Hepatocyte (in vitro differentiated cells): Measurements from ENCODE around the gene FLYWCH2. TPM values are rescaled to one million over a fixed set of nuclear protein-coding genes. Genes with fewer than 3 reads are reported as not detected.
"Not testable (repeated sequence)": the region's sequence is repeated elsewhere in the genome, so short reads cannot be mapped to it uniquely, and the experiment has no call there.

Experiments used
- DNase-seq: peaks from one replicate; pipeline ENCODE4 v3.0.0-alpha.2; 2016; ENCODE audit warnings: low spot score
- H2AFZ ChIP-seq: fragments of 200-600 bp; sonication (generic); 2 replicates; pipeline ENCODE4 v1.6.0; 2016; ENCODE audit warnings: antibody characterized with exemption, mild to moderate bottlenecking
- H3K27ac ChIP-seq: fragments of 200-600 bp; sonication (generic); 2 replicates; pipeline ENCODE4 v1.5.1; 2016; ENCODE audit warnings: mild to moderate bottlenecking
- H3K27me3 ChIP-seq: fragments of 200-600 bp; sonication (generic); 2 replicates; pipeline ENCODE4 v1.6.1; 2016
- H3K36me3 ChIP-seq: fragments of 200-600 bp; sonication (generic); replicated peaks from 2 replicates; pipeline ENCODE4 v1.5.1; 2016; ENCODE audit warnings: low read depth; ENCODE audit not compliant: insufficient read depth
- H3K4me1 ChIP-seq: fragments of 200-600 bp; sonication (generic); 2 replicates; pipeline ENCODE4 v1.5.1; 2016; ENCODE audit warnings: mild to moderate bottlenecking, moderate library complexity; ENCODE audit not compliant: insufficient read depth
- H3K4me2 ChIP-seq: fragments of 200-600 bp; sonication (generic); 2 replicates; pipeline ENCODE4 v1.6.0; 2016
- H3K4me3 ChIP-seq: fragments of 200-600 bp; sonication (generic); 2 replicates; pipeline ENCODE4 v1.5.1; 2016; ENCODE audit warnings: mild to moderate bottlenecking
- H3K79me2 ChIP-seq: fragments of 200-600 bp; sonication (generic); 2 replicates; pipeline ENCODE4 v1.6.0; 2017; ENCODE audit warnings: mild to moderate bottlenecking
- H3K9me2 ChIP-seq: fragments of 200-600 bp; sonication (generic); replicated peaks from 2 replicates; pipeline ENCODE4 v1.6.0; 2017; ENCODE audit warnings: mild to moderate bottlenecking; ENCODE audit not compliant: insufficient read depth
- H3K9me3 ChIP-seq: fragments of 200-600 bp; sonication (generic); 2 replicates; pipeline ENCODE4 v1.5.1; 2016; ENCODE audit warnings: low read depth, mild to moderate bottlenecking
- H4K20me1 ChIP-seq: fragments of 200-600 bp; sonication (generic); 2 replicates; pipeline ENCODE4 v1.6.0; 2016; ENCODE audit warnings: mild to moderate bottlenecking; ENCODE audit not compliant: insufficient read depth, poor library complexity, severe bottlenecking
- EZH2 ChIP-seq: fragments of 200-600 bp; sonication (generic); IDR thresholded peaks from 2 replicates; pipeline ENCODE4 v1.6.1; 2016; ENCODE audit warnings: antibody characterized with exemption, mild to moderate bottlenecking, borderline replicate concordance
- EZH2phosphoT487 ChIP-seq: fragments of 200-600 bp; sonication (generic); IDR thresholded peaks from one replicate; pipeline ENCODE4 v1.6.1; 2018; ENCODE audit warnings: antibody characterized with exemption, mild to moderate bottlenecking, low read depth, moderate library complexity; ENCODE audit not compliant: unreplicated experiment, severe bottlenecking
- WGBS: methylation state at CpG from one replicate; pipeline ENCODE4 v1.1.6; 2016; ENCODE audit warnings: low lambda C conversion rate; ENCODE audit errors: missing lambda C conversion rate; 5-methylcytosine and 5-hydroxymethylcytosine counted together
- polyA plus RNA-seq: library from polyadenylated mRNA; unstranded; fragments of >200 nt; fragmentation: Nextera tagmentation; extraction: Ambion mirVana; gene quantifications from 2 replicates; pipeline ENCODE4 v1.2.1, GENCODE V29; 2016
- total RNA-seq: library from RNA; depleted of rRNA; stranded (reverse); fragments of >200 nt; gene quantifications from 2 replicates; pipeline ENCODE4 v1.2.3, GENCODE V29; 2014
- TF ChIP-seq, protein P1 (sequence below): fragments of 200-600 bp; sonication (generic); IDR thresholded peaks from 2 replicates; pipeline ENCODE4 v1.5.1; 2016; ENCODE audit warnings: antibody characterized with exemption, mild to moderate bottlenecking; ENCODE audit not compliant: poor library complexity

Gene FLYWCH2
- total and polyA plus RNA-seq, 2 experiments from 2014 or later, result 40.0 to 45.1 TPM

DNA sequence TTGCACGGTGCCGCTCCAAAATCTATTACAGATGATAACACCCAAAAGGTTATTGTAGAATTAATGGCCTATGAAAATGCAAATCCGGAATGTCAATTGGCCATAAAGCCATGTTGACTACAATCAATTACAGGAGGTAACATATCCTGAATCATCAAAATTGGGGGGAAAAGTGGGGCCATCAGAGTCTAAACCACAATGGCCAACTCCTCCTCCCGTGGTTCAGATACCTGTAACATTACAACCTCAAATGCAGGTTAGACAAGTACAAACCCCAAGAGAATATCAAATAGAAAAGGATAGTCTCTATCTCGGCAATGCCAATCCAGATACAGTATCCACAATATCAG lies 43.6 kb downstream of the FLYWCH2 start:
- Histone ChIP-seq H3K4me1 (no peaks in the 10 kb centered on the region), H3K9me2 (no peaks in the 10 kb centered on the region), H3K27ac (no peak overlapping the region), H4K20me1 (no peaks in the 10 kb centered on the region), H3K9me3 (no peaks in the 10 kb centered on the region), H3K4me3 (no peak overlapping the region), H2AFZ (no peak overlapping the region), H3K79me2 (no peaks in the 10 kb centered on the region), H3K27me3 (no peaks in the 10 kb centered on the region), H3K4me2 (peak overlapping the region; percentile 74), H3K36me3 (no peaks in the 10 kb centered on the region)
- no peak for TF ChIP-seq EZH2
- TF ChIP-seq, protein P1, sequence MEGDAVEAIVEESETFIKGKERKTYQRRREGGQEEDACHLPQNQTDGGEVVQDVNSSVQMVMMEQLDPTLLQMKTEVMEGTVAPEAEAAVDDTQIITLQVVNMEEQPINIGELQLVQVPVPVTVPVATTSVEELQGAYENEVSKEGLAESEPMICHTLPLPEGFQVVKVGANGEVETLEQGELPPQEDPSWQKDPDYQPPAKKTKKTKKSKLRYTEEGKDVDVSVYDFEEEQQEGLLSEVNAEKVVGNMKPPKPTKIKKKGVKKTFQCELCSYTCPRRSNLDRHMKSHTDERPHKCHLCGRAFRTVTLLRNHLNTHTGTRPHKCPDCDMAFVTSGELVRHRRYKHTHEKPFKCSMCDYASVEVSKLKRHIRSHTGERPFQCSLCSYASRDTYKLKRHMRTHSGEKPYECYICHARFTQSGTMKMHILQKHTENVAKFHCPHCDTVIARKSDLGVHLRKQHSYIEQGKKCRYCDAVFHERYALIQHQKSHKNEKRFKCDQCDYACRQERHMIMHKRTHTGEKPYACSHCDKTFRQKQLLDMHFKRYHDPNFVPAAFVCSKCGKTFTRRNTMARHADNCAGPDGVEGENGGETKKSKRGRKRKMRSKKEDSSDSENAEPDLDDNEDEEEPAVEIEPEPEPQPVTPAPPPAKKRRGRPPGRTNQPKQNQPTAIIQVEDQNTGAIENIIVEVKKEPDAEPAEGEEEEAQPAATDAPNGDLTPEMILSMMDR, result no peak
- TF ChIP-seq EZH2phosphoT487, result no peak
- DNase-seq, result no peak
- 92% methylated on average over 5 of the region's 5 CpGs for WGBS

DNA sequence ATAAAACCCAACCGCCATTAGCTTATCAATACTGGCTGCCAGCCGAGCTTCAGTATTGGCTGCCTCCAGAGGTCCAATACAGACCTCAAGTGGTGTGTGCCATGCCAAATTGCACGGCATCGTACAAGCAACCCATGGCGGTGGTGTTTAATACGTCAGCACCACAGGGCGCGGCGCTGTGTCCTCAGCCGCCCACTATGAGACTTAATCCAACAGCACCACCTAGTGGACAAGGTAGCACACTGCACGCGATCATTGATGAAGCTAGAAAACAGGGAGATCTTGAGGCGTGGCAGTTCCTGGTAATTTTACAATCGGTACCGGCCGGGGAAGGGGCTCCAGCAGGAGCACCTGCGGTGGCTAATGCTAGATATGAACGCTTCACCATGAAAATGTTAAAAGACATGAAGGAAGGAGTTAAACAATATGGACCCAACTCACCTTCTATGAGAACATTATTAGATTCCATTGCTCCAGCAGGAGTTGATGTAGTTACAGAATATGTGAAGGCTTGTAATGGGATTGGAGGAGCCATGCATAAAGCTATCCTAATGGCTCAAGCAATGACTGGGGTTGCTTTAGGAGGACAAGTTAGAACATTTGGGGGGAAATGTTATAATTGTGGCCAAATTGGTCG lies 44.1 kb downstream of the FLYWCH2 start:
- DNase-seq, result peak; percentile 92

DNA sequence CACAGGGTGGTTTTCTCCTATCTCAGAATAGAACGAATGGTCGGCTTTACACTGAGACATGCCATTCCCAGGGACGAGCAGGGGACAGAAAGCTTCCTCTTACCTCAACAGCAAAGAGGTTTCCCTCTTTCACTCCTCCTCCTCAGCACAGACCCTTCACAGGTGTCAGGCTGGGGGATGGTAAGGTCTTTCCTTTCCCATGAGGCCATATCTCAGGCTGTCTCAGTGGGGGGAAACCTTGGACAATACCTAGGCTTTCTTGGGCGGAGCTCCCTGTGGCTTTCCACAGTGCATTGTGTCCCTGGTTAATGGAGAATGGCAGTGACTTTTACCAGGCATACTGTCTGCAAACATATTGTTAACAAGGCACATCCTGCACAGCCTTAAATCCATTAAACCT lies 45.1 kb downstream of the FLYWCH2 start:
- not testable (repeated sequence) for H3K4me3 ChIP-seq, H3K27ac ChIP-seq, H3K36me3 ChIP-seq, H3K27me3 ChIP-seq, H3K79me2 ChIP-seq, H2AFZ ChIP-seq, H3K4me2 ChIP-seq, H3K9me3 ChIP-seq, H3K4me1 ChIP-seq, DNase-seq, H4K20me1 ChIP-seq, H3K9me2 ChIP-seq
- 76% methylated on average over 4 of the region's 4 CpGs for WGBS

More for the DNA sequence above, 44.1 kb downstream of the FLYWCH2 start:
- 16% methylated on average over 19 of the region's 19 CpGs for WGBS
- H4K20me1 ChIP-seq, result no peaks in the 10 kb centered on the region
- peak overlapping the region; percentile 74 for H3K4me2 ChIP-seq
- no peak overlapping the region for H3K4me3 ChIP-seq
- TF ChIP-seq, protein P1, result peak; percentile 93
- TF ChIP-seq EZH2, result no peak
- no peaks in the 10 kb centered on the region for H3K36me3 ChIP-seq
- no peak overlapping the region for H2AFZ ChIP-seq
- H3K9me2 ChIP-seq, result no peaks in the 10 kb centered on the region
- no peaks in the 10 kb centered on the region for H3K79me2 ChIP-seq
- H3K27ac ChIP-seq, result no peak overlapping the region
- no peaks in the 10 kb centered on the region for H3K9me3 ChIP-seq
- H3K27me3 ChIP-seq, result no peaks in the 10 kb centered on the region
- H3K4me1 ChIP-seq, result no peaks in the 10 kb centered on the region

DNA sequence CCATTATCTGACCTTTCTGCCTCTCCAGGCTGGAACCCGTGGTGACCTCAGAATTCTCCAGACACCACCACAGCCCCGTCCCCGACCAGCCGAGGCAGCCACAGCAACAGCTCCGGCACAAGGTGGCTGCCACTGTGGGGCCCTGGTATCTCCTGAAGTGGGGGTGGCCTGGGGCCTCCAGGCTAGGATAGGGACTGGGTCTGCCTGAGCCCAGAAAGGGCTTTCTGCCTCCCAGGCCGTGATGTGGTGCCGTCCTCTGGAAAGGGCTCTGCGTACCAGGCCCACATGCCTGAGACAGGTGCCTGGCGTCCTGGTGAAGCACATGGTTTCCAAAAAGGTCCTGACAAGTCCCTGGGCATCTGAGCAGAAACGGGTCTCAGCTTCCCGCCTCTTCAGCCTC lies 45.8 kb downstream of the FLYWCH2 start:
- Histone ChIP-seq H3K4me2 (no peak overlapping the region), H3K79me2 (no peaks in the 10 kb centered on the region), H2AFZ (no peak overlapping the region), H4K20me1 (no peaks in the 10 kb centered on the region), H3K36me3 (no peaks in the 10 kb centered on the region), H3K9me2 (no peaks in the 10 kb centered on the region), H3K4me1 (no peaks in the 10 kb centered on the region), H3K27ac (no peak overlapping the region), H3K27me3 (no peaks in the 10 kb centered on the region), H3K4me3 (no peak overlapping the region), H3K9me3 (no peaks in the 10 kb centered on the region)
- TF ChIP-seq EZH2phosphoT487 (no peak), EZH2 (no peak)
- TF ChIP-seq, protein P1, result no peak
- no peak for DNase-seq
- 91% methylated on average over 11 of the region's 11 CpGs for whole genome bisulfite sequencing
